Activated CD4-positive, alpha-beta T cell treated with anti-CD3 and anti-CD28 coated beads, Interleukin-2, amount 50 U/mL, for 16 hours (primary cell): ENCODE data around the gene TRAK1.
A peak's percentile ranks its signal among the peaks of the same experiment; 100 is the strongest.

Source experiments
- DNase-seq: peaks from one replicate; pipeline ENCODE4 v3.0.0-alpha.2; 2020

TRAK1 gene, protein sequence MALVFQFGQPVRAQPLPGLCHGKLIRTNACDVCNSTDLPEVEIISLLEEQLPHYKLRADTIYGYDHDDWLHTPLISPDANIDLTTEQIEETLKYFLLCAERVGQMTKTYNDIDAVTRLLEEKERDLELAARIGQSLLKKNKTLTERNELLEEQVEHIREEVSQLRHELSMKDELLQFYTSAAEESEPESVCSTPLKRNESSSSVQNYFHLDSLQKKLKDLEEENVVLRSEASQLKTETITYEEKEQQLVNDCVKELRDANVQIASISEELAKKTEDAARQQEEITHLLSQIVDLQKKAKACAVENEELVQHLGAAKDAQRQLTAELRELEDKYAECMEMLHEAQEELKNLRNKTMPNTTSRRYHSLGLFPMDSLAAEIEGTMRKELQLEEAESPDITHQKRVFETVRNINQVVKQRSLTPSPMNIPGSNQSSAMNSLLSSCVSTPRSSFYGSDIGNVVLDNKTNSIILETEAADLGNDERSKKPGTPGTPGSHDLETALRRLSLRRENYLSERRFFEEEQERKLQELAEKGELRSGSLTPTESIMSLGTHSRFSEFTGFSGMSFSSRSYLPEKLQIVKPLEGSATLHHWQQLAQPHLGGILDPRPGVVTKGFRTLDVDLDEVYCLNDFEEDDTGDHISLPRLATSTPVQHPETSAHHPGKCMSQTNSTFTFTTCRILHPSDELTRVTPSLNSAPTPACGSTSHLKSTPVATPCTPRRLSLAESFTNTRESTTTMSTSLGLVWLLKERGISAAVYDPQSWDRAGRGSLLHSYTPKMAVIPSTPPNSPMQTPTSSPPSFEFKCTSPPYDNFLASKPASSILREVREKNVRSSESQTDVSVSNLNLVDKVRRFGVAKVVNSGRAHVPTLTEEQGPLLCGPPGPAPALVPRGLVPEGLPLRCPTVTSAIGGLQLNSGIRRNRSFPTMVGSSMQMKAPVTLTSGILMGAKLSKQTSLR

DNA sequence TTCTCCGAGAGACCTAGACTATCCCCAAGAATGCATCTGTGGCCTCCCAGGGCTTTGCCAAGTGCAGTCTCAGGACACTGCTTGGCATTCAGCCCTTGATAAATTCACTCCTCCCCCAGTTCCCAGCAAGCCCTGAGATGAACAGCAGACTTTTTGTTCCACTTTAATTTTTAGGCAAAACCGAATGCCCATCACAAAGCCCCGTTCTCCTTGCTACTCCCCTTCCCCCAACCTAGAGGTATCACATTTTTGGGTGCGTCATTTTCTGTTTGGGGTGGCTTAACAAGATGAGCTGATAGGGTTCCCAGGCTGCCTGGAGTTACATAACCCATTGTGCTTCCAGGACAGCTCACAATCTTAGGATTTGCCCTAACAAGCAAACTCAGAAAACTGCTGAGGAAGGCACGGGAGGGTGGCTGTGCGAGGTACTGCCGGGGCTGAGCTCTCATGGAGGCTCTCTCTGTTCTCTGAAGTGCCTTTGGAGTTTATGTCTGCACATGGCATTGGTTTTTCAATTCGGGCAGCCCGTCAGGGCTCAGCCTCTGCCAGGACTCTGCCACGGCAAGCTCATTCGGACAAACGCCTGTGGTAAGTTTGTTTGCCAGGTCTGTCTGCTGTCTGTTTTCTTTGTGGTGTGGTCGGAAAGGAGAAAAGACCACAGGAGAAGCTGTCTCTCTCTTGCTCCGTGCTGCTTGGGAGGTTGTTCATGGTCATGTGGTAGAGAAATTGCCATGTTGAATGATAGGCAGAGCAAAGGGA lies at the start of gene TRAK1:
Gene TRAK1, plus strand, starts transcription at position 385 of the 759 bp plus-strand sequence. Its CDS starts 113 bp downstream, at position 498.
- DNase-seq, result no peak

DNA sequence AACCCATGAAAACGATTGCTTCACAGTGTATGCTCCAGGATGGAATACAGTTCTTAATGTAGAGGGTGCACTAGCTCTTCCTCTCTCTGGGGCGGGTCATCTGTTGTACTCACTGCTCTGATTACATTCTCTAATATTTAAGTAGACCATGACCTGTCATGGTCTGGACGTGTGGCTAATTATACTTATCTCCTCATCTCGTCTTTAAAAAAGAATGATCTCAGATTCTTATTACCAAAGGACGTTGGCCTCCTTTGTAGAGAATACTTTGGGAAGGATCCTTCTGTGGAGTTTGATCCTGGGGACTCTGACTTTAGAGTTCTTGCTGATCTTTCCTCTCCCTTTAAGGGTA lies 48.4 kb upstream of the TRAK1 start:
- no peak for DNase-seq

DNA sequence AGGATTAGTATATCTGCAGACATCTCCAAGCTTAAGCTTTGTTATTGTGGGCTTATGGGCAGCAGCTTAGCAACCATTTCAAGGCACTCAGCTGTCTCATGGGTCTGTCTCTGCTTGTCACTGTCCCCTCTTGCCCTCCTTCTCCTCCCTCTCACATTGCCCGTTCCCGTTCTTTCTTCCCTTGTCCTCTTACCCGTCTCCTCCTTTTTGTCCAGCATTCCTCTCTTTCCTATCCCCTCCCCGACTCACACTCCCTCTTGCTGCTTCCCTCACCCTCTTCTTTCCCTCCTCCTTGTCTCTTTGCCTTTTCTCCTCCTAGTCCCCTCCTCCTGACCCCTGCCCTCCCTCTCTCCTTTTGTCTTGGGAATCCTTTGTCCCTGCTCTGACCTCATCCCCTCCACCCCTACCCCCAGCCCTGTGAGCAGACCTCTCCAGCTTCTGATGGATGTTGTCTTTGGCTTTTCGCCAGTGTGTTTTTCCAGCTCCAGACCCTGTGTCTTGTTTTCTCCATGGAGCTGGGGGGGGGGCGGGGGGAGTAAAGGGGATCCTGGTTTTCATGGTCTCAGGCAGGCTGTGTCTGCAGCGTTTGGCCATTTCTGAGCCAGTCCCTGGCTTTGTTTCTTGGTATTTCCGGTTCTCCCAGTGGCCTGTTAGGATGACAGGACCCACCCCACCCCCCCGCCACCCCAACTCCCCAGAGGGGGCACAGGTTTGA lies 47.9 kb upstream of the TRAK1 start:
- no peak for DNase-seq

DNA sequence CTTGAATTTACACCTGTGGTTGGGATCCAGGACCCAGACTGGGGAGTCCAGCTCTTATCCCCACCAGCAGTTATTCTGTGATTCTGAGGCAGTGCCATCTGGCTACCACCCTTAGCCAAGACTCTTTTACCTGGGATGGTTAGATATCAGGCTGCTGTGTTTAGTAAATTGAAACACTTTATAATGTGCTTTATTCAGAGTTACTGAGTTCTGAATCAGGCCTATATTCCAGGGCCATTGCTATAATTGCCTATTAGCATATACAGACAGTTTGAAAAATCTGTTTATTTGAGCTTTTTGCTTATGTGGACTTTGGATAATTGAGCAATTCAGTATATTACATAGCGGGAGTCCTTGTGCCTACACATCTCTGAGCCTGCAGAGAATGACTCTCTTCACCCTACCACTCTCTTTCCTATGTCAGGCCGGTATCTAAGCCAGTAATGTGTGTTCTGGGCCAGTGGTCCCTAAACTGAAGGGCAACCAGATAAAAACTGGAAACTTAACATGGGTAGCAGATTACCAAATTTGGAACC lies 45.4 kb upstream of the TRAK1 start:
- DNase-seq, result no peak

DNA sequence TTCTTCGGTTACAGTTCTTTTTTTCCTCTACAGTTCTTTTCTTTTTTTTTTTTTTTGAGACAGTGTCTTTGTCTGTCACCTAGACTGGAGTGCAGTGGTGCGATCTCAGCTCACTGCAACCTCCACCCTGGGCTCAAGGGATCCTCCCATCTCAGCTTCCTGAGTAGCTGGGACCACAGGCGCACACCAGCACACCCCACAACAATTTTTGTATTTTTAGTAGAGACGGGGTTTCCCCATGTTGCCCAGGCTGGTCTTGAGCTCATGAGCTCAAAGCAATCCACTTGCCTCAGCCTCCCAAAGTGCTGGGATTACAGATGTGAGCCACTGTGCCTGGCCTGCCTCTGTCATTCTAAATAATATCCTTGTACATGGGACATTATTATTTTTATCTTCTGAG lies 42.6 kb upstream of the TRAK1 start:
- DNase-seq, result peak; percentile 8

DNA sequence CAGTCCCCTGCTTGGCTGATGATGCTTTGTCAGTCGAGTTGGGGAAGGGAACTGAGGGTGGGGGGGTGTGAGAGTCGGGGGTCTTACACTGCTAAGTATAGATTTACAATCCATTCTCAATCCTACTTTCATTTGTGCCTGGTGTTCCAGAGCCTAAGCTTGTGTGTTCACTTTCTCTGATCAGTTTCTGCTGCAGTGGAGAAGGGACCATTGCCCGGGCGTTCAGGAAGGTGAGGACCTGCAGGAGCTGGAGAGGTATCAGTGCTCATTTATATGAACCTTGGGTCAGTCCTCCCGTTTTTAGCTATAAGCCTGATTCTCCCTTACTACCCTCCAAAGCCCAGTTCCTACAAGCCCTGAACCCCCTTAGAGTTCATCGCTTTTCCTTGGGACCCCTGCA lies 41.0 kb upstream of the TRAK1 start:
- DNase-seq, result no peak

DNA sequence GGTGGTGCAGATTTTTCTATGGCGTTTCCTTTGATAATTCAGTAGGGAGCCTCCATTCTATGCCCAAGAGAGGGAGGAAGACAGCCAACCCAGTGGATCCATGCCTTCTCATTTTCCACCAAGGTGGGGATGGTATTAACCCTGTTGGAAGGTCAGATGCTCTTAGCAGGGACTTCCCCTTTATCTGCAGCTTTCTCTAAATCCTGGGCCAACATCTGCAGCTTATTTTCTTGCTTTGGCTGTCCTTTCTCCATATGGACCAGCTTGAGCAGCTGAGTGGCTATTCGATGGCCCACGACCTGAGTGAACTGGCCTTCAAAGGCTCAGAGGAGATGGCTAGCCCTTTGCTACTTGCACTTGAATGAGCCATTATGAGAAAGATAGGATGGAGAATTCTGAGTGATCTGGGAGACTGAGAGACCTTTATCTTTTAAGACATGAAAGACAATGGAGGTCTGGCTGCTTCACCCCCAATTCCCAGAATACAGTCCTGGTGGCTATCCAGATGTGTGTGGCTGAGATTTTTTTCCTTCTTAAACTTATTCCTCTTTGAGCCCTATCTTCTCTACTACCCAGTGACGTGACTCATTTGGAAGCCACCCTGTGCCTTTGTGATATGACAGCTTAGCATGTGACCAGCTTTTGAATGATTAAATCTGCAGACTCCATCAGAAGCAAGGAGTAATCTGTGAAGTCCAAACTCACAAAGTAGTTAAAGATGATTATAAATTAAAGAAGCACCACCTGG lies 39.6 kb upstream of the TRAK1 start:
- DNase-seq, result peak; percentile 6

DNA sequence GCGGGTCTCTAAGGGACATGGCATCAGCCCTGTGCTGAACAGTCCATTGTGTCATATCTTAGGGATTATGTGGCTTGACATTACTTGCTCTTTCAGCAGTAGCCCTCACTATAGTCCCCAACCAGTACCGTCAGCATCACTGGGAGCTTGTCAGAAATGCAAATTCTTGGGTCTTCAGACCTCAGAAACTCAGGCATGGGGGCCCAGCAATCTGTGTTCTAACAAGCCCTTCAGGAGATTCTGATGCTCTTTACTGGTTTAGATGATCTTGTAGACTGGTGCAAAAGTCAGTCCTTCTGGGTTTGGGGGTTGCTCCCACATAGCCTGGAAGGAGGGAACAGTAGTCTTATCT lies 39.0 kb upstream of the TRAK1 start:
- DNase-seq, result no peak

DNA sequence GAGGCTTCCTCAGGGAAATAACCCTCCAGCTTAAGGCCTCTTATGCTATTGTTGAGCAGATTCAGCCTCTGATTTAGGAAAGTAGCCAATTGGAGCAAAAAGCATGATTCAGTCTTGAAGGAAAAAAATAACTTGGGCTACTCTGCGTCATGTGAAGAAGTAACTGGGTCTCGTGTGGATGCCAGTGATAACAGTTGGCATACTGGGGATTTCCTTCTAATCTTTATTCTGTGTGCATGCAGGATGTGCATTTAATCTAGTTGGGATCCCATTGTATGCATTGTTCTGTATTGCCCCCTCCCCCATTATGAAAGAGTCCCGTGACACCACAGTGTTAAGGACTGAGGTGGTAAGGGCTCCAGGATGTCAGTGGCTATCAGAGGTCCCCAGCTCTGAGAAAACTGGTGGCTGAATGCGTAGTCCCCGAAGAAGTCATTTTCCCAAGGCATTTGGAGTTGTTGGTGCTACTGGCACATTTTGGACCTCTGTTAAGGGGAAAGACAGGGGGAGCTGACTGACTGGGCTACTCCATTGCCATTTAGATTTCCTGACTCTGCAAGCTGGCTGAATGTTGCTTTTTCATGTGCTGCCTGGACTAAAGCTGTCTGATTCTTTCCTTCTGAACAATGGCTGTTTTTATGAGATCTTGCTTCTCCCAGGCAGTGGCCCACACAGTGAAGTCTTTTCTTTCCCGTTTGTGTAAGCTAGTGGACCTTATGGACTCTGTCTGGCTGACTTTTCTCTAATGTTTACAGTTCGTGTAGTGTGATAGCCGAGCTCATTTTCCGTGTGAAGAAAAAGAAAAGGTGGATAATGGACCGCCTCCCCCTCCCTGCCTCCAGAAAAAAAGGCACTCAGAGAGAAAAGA lies 38.4 kb upstream of the TRAK1 start:
- no peak for DNase-seq

DNA sequence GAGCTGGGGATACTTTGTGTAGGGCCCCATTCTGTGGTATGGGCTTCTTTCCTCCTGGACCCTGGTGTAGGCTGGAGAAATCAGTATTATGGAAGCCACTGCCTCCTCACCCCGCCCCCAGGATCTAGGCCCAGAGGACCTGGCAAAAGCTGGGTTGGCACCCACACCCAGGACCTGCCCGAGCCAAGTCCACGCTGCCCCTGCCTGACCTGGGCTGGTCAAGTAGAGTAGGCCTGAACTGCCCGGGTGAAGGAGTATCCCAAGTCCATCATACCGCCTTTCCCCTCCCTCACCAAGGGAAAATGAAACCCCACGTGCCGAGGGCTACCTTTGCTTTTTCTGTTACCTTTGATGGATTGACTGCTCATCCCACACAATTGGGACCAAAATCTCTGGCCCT lies 37.7 kb upstream of the TRAK1 start:
- no peak for DNase-seq

DNA sequence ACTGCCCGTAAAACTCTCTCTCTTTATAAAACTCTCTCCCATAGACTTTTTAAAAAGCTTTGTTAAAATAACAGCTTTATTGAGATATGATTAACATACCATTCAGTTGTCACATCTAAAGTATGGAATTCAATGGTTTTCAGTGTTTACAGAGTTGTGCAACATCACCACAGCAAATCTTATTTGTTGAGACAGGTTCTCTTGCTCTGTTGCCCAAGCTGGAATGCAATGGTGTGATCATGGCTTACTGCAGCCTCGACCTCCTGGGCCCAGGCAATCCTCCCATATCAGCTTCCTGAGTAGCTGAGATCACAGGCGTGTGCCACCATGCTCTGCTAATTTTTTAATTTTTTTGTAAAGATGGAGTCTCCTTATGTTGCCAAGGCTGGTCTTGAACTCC lies 35.9 kb upstream of the TRAK1 start:
- DNase-seq, result no peak

DNA sequence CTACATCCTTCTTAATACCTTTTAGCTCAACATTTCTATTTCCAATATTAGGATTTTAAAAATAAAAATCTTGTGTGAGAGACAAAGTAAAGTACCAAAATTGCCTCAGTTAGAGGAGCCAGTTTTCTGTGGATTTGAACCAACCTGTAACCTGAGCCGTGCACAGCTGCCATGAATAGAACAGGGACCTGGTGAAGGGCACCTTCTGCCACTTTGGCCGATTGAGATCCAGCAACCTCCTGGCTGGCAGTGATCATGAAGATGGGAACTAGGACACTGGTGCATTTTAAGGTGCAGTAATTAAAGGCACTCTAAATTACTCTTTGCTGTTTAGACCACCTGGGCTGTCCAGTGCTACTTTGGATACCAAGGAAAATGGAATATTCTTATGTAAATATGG lies 34.3 kb upstream of the TRAK1 start:
- DNase-seq, result no peak

DNA sequence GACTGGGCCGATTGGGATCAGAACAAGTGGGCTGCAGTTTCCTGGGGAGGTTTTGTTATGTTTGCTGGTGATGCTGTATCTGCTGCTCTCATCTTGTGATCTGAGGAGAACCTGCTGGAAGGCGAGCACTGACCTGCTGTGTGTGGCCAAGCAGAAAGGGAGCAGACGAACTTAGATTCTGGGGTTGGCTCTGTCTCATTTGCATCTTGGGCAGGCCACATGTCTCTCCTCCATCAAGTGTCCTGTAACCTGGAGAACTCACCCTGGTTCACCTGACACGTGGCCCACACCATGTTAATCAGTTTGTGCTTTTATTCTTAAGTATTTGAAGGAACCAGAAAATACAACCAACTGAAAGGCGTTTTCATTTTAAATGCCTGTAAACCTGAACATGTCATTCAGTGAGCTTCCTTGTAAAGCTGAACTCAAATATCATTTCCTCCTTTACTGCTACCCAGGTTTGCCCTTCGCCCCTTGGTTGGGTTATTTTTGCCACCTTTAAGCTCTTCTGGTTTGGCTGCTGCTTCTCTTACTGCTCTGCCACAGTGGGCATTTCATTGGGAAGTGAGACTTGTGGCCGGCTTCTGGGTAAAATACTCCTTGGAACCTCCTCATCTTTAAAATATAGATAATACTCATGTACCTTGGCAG lies 33.5 kb upstream of the TRAK1 start:
- DNase-seq, result no peak

DNA sequence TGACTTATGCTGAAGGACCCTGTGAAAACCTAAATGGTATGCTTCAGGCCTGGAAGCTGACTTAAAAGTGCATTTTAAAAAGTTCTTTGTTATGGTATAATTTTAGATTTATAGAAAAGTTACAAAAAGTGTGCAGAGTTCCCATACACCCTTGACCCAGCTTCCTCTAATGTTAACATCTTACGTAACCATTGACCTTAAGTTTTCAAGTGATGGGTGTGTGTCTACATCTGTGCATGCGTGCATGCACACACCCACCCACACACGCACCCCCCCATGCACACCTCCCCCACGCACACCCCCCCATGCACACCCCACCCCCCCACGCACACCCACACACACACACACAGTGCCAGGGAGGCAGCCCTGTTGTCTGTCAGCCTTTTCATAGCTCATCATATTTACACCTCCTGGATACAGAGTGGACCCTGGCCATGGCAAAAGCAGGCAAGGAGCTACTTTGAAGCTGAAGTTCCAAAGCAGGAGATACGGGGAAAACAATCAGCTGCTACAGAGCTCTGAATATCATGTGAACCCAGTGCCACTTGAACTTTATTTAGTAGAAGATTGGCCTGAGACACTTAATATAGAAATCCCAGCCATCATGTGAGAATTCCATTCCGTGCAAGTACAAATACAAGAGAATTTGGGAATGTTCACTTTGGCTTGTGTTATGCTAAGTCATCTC lies 30.0 kb upstream of the TRAK1 start:
- DNase-seq, result no peak

DNA sequence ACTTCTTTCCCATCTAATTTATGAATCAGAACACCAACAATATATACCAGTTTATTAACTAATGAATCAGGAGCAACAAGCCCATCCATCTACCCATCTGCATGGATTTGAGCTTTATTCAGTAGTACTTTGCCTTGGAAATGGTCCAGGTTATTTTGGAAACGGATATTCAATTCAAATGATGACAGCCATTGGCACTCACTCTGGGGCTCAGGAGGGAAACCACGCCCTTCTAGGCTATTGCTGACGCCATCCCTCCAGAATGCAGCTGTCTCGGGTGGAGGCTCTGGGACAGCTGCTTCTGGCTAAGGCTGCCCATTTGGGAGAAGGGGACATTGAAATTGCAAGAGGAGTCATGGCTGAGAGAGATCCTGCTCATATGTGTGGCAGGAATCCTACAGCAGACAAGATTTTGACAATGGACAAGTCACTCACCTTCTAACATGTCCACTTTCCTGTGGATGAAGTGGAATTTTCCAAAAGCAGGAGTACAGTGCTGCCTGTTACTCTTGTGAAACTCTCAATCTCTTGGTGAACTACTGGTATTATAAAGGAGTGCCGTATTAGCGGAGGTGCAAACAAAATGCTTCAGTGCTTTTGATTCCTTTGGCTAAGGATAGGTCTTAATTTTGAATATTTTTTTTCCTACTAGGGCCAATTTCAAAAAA lies 29.3 kb upstream of the TRAK1 start:
- DNase-seq, result no peak

DNA sequence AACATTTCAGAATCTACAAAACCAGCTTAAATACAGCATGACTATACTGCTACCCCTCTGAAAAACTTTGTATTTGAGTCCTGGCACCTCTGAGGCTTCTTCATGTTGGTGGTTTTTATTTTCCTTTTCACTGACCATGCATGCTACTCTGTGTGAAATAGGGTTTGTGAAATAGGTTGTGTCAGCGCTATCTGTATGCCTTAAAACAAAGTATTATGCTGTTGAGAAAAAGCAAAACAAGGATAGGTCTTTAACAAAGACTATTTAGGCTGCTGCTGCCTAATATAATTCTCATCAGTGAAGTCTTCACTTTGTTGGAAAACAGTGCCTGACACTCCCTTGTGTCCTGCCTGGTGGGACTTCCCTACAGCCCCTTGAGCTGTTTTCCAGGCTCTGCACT lies 28.7 kb upstream of the TRAK1 start:
- DNase-seq, result no peak

DNA sequence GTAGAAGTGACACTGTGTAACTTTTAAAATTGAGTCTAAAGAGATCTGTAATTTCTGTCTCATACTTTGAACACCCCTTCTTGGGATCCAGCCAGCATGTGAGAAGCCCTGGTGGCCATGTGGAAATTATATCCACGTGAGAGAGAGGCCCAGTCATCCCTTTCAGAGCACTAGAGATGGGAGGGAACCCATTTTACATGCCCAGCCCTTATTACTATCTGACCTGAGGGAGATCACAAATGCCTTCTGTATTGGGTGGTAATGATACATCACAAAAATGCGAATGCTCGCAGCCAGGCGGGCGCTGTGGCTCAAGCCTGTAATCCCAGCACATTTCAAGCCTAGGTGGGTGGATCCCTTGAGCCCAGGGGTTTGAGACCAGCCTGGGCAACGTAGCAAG lies 27.3 kb upstream of the TRAK1 start:
- DNase-seq, result no peak

DNA sequence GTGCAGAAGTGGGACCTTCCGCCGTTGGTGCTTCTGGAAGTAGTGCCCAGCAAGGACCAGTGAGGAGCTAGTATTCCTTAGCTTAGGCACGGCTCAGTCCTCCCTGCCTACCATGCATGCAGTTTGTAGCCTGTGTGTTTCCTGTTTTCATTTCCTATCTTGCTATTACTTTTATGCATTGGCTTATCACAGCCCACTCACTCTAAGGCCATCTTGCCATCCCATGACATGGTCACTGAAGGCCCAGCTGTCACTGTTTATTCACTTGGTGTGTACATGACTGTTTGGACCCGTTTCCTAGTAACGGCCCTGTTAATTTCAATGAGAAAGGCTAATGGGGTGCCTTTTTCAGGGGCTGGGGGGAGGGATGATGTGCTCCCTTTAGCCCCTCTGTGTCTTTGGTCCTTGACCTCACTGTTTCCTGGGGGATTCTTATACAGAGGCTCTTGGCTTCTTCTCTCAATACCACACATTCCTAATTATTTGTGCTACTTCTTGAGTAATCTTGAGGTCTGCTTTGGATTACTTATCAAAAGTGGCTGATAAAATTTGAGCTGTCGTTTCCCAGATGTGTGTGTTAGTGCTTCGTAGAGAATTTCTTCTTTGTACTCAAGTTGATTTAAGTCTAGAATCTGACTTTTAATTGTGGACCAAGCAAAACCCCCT lies 24.5 kb upstream of the TRAK1 start:
- DNase-seq, result no peak
